HG02642 (cell line): ENCODE results near the gene WRAP53.

Experiments
- ATAC-seq: cut with Tn5 transposase; IDR thresholded peaks from one replicate; pipeline ENCODE4 v1.9.1; 2021; ENCODE audit warnings: mild to moderate bottlenecking; ENCODE audit not compliant: unreplicated experiment, poor library complexity

WRAP53 gene

DNA sequence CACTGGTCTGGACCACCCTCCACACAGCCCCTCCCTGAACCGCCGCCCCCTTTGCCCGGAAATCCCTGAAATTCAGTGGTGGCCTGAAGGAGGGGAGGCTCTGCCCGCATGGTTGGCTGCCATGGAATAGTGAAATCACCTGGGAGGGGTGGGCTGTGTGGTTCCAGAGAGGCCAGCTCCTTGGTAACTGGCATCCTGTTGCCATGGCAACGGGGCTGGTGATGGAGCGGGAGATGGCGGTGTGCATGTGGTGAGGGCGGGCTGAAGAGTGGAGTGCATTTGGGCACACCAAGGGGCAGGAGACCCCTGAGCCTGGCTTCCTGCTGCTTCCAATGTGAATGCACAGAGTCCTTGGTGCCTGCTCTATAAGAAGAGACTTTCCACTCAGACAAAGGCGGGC is 19.2 kb downstream of the WRAP53 start:
- ATAC-seq: no peak

DNA sequence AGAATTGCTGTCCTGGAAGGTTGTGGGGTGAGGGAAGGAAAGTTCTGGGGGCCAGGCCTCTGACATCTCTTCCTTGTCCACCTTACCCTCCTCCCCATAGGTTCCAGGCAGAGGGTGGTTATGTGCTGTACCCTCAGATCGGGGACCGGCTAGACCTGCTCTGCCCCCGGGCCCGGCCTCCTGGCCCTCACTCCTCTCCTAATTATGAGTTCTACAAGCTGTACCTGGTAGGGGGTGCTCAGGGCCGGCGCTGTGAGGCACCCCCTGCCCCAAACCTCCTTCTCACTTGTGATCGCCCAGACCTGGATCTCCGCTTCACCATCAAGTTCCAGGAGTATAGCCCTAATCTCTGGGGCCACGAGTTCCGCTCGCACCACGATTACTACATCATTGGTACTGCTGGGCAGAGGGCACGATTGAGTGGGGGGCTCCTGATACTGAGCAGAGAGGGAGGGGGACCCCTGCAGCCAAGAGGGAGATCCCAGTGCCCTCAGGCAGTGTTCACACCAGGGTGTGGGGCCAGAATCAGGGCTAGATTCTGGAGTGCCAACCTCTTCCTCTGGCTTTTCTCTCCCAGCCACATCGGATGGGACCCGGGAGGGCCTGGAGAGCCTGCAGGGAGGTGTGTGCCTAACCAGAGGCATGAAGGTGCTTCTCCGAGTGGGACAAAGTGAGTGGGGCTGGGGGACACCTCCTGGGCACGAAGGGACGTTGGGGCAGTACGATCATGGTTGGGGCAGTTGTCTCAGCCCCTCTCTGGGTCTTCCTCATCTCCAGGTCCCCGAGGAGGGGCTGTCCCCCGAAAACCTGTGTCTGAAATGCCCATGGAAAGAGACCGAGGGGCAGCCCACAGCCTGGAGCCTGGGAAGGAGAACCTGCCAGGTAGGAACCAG is 19.8 kb downstream of the WRAP53 start:
- ATAC-seq: no peak

DNA sequence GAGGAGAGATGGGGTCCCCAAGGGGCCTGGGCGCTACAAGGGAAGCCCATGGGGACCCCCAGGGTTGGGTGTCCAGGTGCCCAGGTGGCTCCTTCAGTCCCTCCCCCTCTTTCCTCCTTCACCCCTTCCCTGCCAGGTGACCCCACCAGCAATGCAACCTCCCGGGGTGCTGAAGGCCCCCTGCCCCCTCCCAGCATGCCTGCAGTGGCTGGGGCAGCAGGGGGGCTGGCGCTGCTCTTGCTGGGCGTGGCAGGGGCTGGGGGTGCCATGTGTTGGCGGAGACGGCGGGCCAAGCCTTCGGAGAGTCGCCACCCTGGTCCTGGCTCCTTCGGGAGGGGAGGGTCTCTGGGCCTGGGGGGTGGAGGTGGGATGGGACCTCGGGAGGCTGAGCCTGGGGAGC is 20.8 kb downstream of the WRAP53 start:
- no peak for ATAC-seq

DNA sequence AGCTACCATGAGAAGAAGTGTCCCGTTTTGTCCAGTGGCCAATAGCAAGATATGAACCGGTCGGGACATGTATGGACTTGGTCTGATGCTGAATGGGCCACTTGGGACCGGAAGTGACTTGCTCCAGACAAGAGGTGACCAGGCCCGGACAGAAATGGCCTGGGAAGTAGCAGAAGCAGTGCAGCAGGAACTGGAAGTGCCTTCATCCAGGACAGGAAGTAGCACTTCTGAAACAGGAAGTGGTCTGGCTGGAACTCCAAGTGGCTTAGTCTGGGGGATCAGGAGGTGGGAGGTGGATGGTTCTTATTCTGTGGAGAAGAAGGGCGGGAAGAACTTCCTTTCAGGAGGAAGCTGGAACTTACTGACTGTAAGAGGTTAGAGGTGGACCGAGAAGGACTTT is 22.0 kb downstream of the WRAP53 start:
- no peak for ATAC-seq

DNA sequence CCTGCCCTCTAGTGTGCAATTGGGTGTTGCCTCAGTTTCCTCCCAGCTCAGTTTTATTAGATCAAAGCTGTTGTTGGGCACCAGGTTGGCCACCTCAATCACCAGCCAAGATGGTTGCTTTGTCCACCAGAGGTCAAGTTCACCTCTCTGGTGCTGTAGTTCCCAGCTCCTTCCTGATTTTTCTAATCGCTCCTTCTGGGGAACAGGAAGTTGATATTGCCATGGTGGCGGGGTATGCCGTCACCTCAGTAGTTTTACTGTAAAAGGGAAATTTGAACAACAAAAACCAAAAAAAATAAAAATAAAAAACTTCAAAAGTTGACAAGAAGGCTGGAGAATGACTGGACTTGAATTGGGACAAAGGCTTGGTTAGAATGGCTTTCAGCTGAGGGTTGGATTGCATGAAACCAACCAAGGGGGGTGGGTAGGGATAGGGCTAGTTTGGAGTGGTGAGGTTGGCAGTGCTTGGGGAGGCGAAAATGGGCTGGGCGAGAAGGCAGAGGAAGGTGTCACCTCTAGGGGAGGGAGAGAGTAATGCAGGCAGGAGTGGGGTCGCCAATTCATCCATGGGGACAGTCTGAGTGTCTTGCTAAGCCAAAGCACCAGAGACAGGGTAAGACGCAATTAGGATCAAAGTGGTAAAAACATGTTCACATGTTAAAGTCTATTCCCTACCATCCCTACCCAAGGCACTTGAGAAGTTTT is 22.9 kb downstream of the WRAP53 start:
- no peak for ATAC-seq

DNA sequence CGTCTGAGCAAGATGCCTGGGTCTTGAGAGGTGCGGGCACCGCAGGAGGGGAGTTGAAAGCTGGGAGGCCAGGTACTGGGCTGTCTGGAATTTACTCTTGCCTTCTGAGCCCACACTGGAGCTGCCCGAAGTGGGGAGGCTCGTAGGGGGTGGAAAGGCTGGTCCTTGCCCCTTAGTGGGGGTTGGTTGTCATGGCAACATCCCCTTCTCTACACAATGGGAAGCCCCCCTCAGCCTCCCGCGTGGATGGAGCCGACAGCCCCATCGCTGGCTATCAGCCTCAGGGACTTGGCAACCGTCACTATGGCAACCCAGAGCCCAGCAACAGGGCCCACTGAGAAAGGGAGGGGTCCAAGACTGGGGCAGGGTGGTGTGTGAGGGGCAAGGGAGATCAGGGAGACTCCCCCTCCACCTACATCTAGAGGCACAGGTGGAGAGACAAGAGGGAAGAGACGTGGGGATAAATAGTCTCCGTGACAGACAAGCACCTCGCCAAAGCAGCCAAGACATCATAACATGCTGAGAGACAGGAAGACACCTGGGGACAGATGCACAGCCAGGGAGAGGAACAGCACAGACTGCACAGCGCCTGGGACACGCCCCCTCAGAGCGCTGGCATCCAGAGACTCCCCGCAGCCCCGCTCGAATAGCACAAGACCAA is 24.0 kb downstream of the WRAP53 start:
- no peak for ATAC-seq

DNA sequence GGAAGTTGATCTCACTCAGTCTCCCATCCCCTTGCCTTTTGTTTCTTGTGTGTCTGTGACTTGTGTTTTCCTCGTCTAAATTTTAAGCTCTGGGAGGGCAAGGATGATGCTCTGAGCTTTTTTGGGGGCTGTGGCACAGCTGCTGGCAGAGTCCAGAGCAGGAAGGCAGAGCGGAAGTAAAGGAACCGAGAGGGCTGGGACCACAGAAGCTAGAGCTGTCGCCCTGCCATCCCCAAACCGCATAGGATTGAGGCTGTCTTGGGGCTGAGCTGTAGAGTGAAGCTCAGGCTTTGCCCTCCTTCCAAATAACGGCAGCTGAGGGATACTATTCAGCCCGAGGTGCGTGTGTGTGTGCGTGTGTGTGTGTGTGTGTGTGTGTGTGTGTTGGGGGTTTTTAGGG is 25.5 kb downstream of the WRAP53 start:
- no peak for ATAC-seq

DNA sequence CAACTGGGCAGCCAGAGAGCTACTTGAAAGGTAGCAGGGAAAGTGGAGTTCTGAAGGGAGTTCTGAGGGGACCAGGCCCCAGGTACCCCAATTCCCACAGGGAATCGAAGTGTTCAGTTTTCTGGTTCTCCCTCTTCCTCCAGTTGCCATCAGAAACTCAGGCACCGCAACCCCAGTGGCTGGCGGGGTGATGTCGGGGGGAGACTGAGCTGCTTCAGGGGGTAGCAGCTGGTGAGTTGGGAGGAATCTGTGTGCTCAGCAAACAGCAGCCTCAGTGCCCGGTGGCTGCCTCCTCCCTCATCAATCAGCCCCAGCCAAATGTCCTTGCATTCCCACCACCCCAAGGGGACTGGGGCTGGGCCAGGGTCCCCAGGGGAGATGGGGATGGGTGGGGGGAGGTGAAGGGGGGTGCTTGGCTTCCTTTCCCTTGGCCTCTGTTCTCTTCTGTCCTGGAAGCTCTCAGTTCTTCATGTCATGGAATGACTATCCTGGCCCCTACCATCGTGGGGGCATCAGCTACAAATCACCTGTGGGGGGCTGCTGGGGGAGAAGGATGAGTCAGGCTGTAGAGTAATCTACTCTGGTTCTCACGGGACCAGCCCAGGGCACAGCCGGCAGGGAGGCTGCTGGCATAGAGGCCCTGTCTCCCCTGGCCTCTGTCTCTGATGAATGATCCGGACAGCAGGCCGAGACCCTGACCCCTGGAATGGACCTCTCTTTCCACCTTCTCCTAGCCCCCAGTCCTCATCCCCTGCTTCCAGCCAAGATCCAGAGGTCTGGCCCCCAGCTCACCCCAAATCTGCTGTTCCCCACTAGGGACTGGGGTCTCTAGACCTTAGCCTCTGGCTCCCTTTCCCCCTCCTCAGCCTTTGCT is 26.7 kb downstream of the WRAP53 start:
- ATAC-seq: no peak

DNA sequence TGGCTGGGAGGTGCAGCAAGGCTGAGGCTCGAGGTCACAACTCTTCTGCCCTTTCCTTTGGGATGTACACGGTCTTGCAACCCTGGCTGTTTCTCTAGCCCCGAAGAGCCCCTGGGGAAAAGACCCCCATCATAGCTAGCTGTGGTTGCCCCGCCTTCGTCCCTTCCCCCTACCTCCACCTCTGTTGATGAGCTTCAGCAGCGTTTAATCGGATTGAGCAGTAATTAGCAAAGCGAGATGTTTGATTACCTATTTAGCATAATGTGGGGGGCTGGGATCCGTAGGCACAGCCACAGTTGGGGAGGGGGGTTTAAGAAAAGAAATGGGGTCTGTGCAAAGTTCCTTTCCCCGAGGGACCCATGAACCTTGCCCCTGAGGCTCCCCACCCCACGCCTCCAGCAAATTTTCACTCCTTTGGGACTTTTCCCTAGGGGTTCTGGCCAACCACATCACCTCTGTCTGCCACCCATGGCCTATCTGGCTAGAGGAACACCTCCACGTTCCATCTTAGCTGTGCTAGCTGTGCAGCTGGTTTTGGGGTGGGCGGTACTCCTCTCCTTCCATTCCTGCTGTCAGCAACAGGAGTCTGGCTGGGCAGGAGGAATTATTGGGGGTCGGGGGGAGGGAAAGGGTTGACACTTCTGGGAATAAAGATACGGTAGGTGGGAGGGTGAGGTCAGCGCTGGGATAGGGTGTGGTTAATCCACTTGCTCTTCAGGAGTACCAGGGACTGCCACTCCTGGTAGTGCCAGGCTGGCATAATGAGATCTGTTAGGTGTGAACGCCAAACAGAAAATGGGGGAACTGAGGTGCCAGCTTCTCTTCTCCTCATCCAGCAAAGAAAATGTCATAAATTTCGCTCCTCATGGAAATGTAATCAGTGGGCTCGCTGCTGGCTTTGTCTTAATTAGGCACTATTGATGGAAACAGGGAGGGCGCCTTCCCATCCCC is 27.9 kb downstream of the WRAP53 start:
- ATAC-seq: no peak

DNA sequence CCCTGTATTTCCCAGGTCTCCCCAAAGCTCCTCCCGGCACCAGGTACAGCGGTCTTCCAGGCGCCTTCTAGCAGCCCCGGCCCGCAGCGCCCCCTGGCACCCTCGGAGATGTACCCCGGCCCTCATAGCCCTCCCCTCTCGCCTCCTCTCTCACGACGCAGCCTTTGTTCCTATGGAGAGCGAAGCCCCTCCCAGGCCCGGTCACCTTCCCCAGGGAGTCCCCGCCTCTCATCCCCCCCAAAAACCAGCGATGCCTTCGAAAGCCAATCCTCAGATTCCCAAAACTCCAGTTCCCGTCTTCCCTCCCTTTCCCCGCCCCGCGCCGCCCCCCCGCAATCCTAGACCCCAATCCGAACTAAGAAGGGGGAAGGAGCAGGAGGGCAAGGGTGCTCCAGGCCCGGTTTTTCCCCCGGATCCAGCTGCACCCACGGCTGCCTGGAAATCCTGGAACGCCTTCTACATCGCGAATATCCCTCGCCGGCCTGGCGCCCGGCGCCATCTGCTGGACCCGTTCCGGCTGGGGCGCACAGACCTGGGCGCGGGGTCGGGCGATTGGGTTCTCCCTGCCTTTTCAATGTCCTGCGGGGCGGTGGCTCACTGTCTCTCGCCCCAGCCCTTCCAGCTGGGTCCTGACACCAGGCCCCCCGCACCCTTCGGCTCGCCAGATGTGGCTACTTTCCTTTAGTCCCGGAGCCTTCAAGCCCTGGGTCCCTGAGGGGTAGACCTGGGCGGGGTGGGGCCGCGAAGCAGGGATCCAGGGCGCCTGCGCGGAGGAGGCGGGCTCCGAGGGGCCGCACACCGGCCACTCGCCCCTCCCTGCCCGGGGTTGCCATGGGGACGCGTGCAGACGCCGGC is 28.9 kb downstream of the WRAP53 start, which contains the start of gene DNAH2:
TSS of gene DNAH2 (plus strand) at position 844 of the 855 bp plus-strand sequence. CDS start 1,991 bp downstream, outside the sequence.
- ATAC-seq: peak; percentile 48

DNA sequence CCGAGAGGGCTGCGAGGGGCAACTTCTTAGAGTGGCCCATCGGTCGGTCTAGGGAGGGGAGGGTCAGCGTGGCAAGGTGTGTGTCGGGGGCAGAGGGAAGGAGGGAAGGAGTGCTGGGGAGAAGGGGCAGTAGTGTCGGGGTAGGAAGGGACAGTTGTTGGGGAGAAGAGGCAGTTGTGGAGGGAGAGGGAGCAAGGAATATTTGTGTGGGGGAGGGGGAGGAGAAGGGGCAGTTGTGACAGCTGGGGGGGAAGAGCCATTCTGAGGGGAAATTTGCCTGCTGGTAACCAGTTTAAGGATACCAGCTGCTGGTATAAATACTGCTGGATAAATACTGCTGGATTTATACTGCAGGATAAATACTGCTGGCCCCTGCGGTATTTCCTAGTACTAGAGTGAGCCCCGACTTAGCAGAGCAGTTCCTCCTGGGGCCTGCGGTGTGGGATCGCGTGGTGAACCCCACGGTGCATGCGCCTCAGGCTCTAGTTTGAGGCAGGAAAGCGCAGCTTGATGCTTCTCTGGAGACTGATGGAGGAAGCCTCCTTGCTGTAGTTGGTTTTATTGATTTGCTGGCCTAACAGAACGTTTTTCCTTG is 29.6 kb downstream of the WRAP53 start:
- no peak for ATAC-seq

DNA sequence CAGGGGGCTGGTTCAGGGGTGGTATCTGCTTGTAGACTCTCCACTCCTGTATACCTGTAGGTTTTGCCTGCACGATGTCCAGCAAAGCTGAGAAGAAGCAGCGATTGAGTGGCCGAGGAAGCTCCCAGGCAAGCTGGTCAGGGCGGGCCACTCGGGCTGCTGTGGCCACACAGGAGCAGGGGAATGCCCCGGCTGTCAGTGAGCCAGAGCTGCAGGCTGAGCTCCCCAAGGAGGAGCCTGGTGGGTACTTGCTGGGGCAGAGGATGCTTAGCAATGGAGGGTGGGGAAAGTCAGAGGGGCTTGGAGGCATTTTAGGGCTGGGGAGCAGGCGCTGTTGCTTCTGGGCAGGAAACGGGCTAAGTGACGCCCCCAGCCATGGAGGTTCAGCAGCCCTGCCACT is 31.4 kb downstream of the WRAP53 start:
- no peak for ATAC-seq

DNA sequence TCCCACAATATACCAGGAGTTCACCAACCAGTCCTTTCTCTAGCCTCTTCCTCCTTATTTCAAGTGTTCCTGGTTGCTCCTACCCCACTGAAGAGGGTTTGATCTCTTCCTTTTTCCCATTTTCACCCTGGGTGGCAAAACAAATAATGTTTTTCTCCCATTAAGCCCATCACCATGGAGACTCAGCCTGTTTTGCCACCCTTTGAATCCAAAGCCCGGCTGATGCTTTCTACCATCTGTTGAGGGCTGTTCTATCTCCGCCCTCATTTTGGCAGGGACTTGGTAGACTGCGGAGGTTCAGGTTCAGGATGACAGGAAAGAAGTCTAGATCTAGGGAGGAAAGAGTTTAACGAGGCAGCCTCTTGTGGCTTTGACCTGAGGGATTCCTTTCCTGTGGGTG is 31.8 kb downstream of the WRAP53 start:
- ATAC-seq: no peak

DNA sequence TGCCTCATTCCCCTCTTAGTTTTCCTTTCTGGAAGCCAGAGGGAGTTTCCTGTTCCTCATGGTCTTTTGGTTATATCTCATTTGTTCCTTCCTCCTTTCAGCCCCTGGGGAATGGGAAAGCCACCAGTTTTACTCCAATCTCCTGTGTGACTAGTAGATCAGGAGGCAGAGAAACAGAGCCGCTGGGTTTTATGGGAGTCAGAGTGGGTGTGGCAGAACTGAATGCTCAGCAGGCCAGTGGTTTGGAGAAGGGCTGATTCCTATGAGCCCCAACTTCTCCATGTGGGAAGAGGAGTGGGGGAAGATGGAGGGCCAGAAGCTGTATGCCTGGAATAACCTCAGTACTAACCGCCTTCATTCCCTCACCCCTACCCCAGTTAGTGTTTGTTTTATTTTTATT is 33.3 kb downstream of the WRAP53 start:
- ATAC-seq: no peak

DNA sequence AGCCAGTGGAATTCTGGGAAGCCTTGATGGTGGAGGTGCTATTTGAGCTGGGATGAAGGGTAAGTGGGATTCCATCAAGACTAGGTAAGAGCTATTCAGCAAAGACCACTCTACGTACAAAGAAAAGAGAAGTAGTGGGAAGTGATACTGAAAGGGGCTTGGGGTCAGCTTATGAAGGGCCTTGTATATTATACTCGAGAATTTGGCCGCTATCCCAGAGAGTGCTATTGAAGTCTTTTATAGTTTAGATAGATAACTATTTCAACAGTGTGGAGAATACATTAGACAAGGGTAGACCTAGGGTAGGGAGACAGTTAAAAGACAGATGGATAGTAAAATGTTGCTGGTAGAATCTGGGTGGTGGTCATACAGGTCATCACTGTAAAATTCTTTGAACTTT is 39.6 kb downstream of the WRAP53 start:
- no peak for ATAC-seq

DNA sequence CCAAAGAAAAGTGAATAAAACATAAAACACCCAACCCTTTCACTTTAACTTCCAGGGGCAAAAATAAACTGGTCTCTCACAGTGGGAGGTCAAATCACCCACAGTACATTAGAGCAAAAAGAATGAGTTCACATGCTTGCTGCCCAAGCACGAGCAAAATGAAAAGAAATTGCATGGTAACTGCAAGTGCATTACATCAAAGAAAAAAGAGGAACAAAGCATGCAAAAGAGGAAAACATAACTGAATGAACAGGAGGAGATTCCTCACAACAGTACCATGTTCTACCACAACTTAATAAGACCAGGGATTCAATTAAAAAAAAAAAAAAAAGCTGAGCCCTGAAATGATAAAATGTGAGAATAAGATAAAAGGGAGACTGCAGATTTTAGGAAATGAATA is 41.5 kb downstream of the WRAP53 start:
- ATAC-seq: no peak

DNA sequence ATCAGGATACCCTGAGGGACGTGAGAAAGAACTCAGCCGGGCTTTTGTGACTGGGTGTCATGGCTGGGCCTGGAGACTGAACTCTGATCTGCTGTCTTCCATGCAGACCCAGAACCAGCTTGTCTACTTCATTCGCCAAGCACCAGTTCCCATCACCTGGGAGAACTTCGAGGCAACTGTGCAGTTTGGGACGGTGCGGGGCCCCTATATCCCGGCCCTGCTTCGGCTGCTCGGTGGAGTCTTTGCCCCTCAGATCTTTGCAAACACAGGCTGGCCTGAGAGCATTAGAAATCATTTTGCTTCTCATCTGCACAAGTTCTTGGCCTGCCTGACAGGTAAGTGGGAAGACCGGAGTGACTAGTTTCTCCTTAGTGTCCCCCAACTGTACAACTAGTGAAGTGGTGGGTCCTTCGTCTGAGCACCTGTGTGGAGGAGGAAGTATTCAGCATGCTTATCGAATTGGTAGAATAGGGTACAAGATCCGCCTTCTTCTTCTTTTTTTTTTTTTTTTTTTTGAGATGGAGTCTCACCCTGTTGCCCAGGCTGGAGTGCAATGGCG is 44.8 kb downstream of the WRAP53 start:
- ATAC-seq: no peak
